Measurements from ENCODE around the gene CD40. TPM values are rescaled to one million over a fixed set of nuclear protein-coding genes. Genes with fewer than 3 reads are reported as not detected.

CD40 gene
- total and polyA plus RNA-seq, 2 of the 8 experiments (the other 6 are each of a cell fraction or from before 2014, with no cell fraction given), result 14.5 to 18.8 TPM

DNA sequence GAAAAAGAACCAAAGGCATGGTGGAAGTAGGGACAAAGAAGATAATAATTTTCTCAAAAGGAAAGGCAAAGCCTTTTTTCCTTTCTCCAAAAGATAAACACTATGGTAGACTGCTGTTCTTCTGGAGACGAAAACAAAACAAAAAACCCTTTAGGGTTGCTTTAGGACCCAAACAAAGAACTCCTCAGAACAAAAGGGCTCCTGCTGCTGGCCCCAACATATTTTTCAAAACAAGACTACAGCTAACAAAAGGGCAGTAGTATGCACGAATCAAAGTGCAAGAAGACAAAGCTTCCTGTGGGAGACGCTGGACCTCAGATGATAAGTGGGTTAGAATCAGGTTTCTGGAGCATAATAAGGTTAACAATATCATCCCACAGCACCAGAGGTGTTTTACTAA, 44.1 kb upstream of the CD40 start:
- no peak overlapping the region for H2AK5ac ChIP-seq (ENCODE audit: low read depth, low read length)
- no peak overlapping the region for H3K23ac ChIP-seq (ENCODE audit: insufficient read length)
- TF ChIP-seq RFX5 (IDR thresholded peaks at IDR 0.05; ENCODE audit: borderline replicate concordance, low read depth, low read length) (no peak), BACH1 (IDR thresholded peaks at IDR 0.05; ENCODE audit: low read length) (no peak), KDM4A (IDR thresholded peaks at IDR 0.05; ENCODE audit: low read depth, low read length, severe bottlenecking) (no peak), EGR1 (IDR thresholded peaks at IDR 0.05; ENCODE audit: borderline replicate concordance, low read depth, low read length) (no peak), BRCA1 (IDR thresholded peaks at IDR 0.05; ENCODE audit: low read depth, low read length) (no peak), MAFK (IDR thresholded peaks at IDR 0.05; ENCODE audit: low read depth, low read length) (no peak), EP300 (IDR thresholded peaks at IDR 0.05; ENCODE audit: borderline replicate concordance in 1 of 2, low read depth in 2 of 2, low read length in 2 of 2) (no peak), CEBPB (IDR thresholded peaks at IDR 0.05; ENCODE audit: low read depth, low read length) (no peak)
- TF ChIP-seq, protein P1, sequence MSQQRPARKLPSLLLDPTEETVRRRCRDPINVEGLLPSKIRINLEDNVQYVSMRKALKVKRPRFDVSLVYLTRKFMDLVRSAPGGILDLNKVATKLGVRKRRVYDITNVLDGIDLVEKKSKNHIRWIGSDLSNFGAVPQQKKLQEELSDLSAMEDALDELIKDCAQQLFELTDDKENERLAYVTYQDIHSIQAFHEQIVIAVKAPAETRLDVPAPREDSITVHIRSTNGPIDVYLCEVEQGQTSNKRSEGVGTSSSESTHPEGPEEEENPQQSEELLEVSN (IDR thresholded peaks at IDR 0.05), result no peak
- 17% methylated on average over 3 of the region's 3 CpGs; no CpG with 5 or more reads in 1 of the 2 experiments for WGBS, 2 experiments (ENCODE audit: extremely low coverage in 1 of 2, insufficient coverage in 1 of 2, insufficient read length in 1 of 2, insufficient replicate concordance in 2 of 2, low coverage in 1 of 2, low lambda C conversion rate in 2 of 2, missing lambda C conversion rate in 1 of 2)
- H3K9me3 ChIP-seq (ENCODE audit: insufficient read depth in 2 of 2, low read depth in 1 of 2, low read length in 1 of 2), result no peaks in the 10 kb centered on the region
- no peak overlapping the region for H4K91ac ChIP-seq (replicated peaks; ENCODE audit: insufficient read length, low read length)
- peak overlapping the region; percentile 51 to 54 for H3K4me2 ChIP-seq (ENCODE audit: insufficient read depth in 1 of 2, low read depth in 2 of 2, low read length in 2 of 2)
- no peak overlapping the region for H3K56ac ChIP-seq (replicated peaks; ENCODE audit: insufficient read length, low read depth, low read length)
- no peak overlapping the region for H3K9ac ChIP-seq (replicated peaks in 1 of 4; ENCODE audit: extremely low read depth in 1 of 4, low read depth in 3 of 4, low read length in 3 of 4)
- no peak overlapping the region for H2BK120ac ChIP-seq (replicated peaks; ENCODE audit: low read depth, low read length)
- H3K4ac ChIP-seq (replicated peaks; ENCODE audit: insufficient read length, low read depth, low read length), result no peak overlapping the region
- H3K4me3 ChIP-seq (ENCODE audit: extremely low read depth in 1 of 4, insufficient read depth in 2 of 4, low read depth in 3 of 4, low read length in 4 of 4), result peak overlapping the region in 1 of 4 experiments; percentile 37; a peak in 2 of 8 replicates
- H3K23me2 ChIP-seq (ENCODE audit: low read depth, low read length), result no peaks in the 10 kb centered on the region; the same call in 1 of the 2 replicates
- H3K79me1 ChIP-seq (ENCODE audit: low read depth, low read length), result peaks cover 2% of the 10 kb centered on the region; the same call in 1 of the 2 replicates
- H2BK12ac ChIP-seq (ENCODE audit: low read depth, low read length), result no peak overlapping the region; the same call in 1 of the 2 replicates
- POLR2A ChIA-PET (ENCODE audit: partially characterized antibody), result interaction anchor here (0.7 to 1.4 kb wide), 5 partner anchors 9 to 41 kb away, joined by 3 to 8 read pairs (median 3); no protein-coding TSS in a partner anchor
- H3K14ac ChIP-seq (ENCODE audit: insufficient read length), result no peak overlapping the region
- no peak overlapping the region for H2BK20ac ChIP-seq (ENCODE audit: low read length)
- no peak overlapping the region for H3K18ac ChIP-seq (ENCODE audit: extremely low read depth, low read length)
- FAIRE-seq, result no peak
- H2AFZ ChIP-seq (ENCODE audit: low read length), result no peak overlapping the region
- peaks cover 0 to 23% of the 10 kb centered on the region in 2 experiments; a peak in 2 of 4 replicates for H3K79me2 ChIP-seq (ENCODE audit: control insufficient read depth in 1 of 2, insufficient read depth in 2 of 2, low read length in 2 of 2)
- H4K5ac ChIP-seq (ENCODE audit: insufficient read length, low read depth, low read length), result no peak overlapping the region
- 0 out of 2 replicates have a peak overlapping the region, but pooled peaks have one; percentile 53 for H3K27ac ChIP-seq (ENCODE audit: low read depth, low read length)
- no peak overlapping the region for H2BK15ac ChIP-seq (ENCODE audit: low read length)
- no peak overlapping the region for H2BK5ac ChIP-seq (ENCODE audit: low read depth, low read length)
- H3K27me3 ChIP-seq (replicated peaks in 1 of 4; ENCODE audit: control insufficient read depth in 3 of 4, extremely low read depth in 1 of 4, insufficient read depth in 3 of 4, low read length in 3 of 4), result no peaks in the 10 kb centered on the region
- CTCF ChIA-PET (ENCODE audit: partially characterized antibody), result interaction anchor here (1.5 to 3.5 kb wide), 3 partner anchors 15 to 61 kb away, joined by 3 to 11 read pairs (median 5); no protein-coding TSS in a partner anchor
- H3K4me1 ChIP-seq (replicated peaks in 1 of 4; ENCODE audit: control insufficient read depth in 3 of 4, insufficient read depth in 4 of 4, low read length in 3 of 4), result peaks cover 7 to 16% (median 8%) of the 10 kb centered on the region in 4 experiments; a peak in 6 of 7 replicates
- DNase-seq (ENCODE audit: low read depth in 1 of 2, low spot score in 2 of 2), result no peak
- H3K36me3 ChIP-seq (ENCODE audit: control insufficient read depth in 2 of 4, insufficient read depth in 4 of 4, low read length in 3 of 4), result peaks cover 0 to 23% (median 8%) of the 10 kb centered on the region in 4 experiments; a peak in 2 of 8 replicates
- peaks cover 0 to 13% of the 10 kb centered on the region in 2 experiments for H4K20me1 ChIP-seq (replicated peaks in 1 of 2; ENCODE audit: control insufficient read depth in 1 of 2, insufficient read depth in 2 of 2, low read length in 2 of 2)
- no peak overlapping the region for H4K8ac ChIP-seq (ENCODE audit: extremely low read depth, insufficient read depth, low read length)

Data from H1 (cell line).